Activated CD8-positive, alpha-beta memory T cell treated with anti-CD3 and anti-CD28 coated beads, Interleukin-2, amount 50 U/mL, for 48 hours (primary cell): ENCODE data around the gene ZNF362.

ENCODE experiments used
- DNase-seq: peaks from one replicate; pipeline ENCODE4 v3.0.0-alpha.2; 2020

The ZNF362 gene

DNA sequence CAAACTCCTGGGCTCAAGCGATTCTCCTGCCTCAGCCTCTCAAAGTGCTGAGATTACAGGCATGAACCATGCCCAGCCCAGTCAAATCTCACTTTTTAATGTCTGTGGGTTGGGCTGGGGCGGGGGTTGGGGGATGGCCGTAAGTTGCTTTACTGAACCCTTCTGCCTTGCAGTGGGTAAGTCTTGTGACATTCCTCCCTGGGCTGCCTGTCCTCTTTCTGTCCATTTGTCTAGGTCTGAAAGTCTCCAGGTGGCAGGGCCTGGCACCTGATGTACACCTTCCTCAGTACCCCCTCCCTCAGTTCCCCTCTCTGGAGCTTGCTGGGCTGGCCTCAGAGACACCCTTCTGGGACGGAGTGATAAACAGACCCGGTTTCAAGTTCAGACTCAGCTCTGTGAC is 13.3 kb downstream of the ZNF362 start:
- no peak for DNase-seq

- DNase-seq = no peak
These were observed 14.1 kb downstream of the ZNF362 start for GRCh38 chr1:33270379-33270778.

- DNase-seq = no peak
These were observed 14.6 kb downstream of the ZNF362 start for GRCh38 chr1:33270808-33271465.

- no peak for DNase-seq
These were observed 15.6 kb downstream of the ZNF362 start for GRCh38 chr1:33271666-33272505.

GRCh38 chr1:33272509-33272908 is 16.2 kb downstream of the ZNF362 start:
- DNase-seq = no peak

DNA sequence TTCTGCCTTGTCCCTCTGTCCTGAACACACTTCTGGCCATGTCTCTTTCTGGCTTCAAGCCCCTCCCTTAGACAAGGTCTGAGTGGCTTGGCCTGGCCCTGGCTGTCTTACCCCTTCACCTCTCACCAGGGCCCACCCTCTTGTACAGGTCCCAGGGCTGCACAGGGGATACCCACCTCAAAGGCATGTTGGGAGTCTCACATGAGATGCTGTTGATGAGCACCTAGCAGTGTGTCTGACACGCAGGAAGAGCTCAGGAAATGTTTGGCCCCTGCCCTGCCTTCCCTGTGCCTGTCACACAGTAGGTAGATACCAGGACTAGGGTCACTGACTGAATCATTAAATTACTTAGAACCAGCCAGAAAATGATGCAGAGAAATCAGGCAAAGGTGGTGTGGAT is 16.6 kb downstream of the ZNF362 start:
- no peak for DNase-seq

DNA sequence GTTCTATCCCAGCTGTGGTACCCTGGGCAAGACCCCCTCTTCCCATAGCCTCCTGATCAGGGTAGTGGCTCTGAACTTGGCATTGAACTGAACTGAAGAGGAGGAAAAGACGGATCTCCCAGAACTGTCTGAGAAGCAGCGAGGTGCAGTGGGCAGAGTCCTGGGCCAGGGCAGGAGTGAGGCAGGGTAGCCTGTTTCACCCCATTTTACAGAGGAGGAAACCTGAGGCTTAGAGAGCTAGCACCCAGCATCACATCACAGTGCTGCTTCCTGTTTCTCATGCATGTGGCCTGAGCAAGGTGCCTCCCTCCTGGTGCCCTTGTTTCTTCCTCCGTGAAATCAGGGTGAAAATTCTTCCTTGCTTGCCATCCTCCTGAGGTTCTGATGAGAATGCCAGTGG is 17.1 kb downstream of the ZNF362 start:
- no peak for DNase-seq

GRCh38 chr1:33273961-33274371 is 17.7 kb downstream of the ZNF362 start:
- DNase-seq = no peak

GRCh38 chr1:33274446-33274845 is 18.2 kb downstream of the ZNF362 start:
- DNase-seq = no peak

GRCh38 chr1:33275195-33275594 is 18.9 kb downstream of the ZNF362 start:
- DNase-seq = no peak

GRCh38 chr1:33275706-33276572 is 19.6 kb downstream of the ZNF362 start:
- no peak for DNase-seq

DNA sequence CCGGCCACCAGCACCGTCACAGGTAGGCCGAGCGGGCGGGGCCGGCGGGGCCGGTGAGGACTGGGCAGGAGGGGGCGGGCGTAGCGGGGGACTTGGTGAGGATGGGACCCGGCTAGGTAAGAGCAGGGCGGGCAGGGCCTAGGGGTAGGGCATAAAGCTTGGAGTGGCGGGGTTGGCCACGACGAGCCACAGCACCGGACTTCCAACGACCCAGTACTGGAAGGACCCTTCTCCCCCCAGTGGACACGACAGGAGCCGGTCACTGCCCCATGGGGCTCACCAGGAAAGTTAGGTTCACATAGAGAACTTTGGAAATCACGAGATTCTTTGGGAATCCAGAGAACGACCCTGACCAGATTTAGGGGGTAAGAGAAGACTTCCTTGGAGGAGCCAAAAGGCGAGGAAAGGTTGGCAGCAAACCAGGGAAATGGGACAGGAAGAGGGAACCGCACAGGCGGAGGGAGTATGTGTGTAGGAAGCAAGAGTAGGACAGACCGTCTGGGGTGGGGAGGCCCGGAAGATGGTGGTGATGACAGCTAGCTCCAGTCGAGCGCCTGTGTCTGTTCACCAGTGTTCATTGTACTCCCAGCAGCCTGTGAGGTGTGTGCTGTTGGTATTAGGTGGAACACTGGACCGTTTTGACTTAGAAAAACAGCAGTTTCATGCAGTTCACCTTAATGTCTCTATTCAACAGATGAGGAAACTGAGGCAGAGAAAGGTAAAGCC is 20.4 kb downstream of the ZNF362 start:
- no peak for DNase-seq

DNA sequence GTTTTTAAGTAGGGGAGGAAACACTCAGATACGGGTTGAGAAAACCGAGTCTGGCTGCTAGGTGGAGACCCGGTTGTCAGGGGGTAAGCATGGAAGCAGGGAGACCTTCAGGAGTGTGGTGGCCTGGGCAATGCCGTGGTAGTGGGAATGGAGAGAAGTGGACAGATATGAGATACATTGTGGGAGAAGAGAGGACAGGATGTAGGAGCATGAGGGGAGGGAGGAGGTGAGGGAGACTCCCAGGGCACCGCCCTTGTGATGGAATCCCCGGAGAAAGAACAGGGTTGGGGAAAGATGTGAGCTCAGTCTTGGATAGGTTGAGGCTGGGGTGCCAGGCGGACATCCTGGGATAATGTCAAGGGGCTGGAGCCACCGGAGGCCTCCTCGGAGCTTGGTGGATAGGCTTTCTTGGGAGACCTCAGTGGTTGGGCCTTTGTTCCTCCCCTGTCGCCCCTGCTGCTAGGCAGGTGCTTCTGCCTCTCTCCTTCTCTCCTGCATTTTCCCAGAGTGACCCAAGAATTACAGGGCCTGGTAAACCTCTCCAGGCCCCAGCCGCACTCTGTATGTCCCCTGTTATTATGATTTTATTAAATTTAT is 21.3 kb downstream of the ZNF362 start:
- DNase-seq = no peak

DNA sequence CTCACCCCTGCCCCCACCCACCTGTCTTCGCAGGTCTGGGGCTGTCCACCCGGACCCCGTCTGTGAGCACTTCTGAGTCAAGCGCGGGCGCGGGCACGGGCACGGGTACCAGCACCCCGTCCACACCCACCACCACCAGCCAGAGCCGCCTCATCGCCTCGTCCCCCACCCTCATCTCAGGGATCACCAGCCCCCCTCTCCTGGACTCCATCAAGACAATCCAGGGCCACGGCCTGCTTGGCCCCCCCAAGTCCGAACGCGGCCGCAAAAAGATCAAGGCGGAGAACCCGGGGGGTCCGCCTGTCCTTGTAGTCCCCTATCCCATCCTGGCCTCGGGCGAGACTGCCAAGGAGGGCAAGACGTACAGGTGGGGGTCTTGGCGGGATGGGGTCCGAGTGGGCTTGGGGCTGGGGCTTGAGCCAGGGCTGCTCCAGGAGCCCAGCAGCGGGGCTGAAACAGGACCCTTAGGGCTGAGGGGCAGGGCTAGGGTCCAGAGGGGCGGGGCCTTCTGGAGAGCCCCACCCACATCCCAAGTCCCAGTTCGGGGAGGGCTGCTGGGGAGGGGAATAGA is 23.9 kb downstream of the ZNF362 start:
- DNase-seq = no peak

DNA sequence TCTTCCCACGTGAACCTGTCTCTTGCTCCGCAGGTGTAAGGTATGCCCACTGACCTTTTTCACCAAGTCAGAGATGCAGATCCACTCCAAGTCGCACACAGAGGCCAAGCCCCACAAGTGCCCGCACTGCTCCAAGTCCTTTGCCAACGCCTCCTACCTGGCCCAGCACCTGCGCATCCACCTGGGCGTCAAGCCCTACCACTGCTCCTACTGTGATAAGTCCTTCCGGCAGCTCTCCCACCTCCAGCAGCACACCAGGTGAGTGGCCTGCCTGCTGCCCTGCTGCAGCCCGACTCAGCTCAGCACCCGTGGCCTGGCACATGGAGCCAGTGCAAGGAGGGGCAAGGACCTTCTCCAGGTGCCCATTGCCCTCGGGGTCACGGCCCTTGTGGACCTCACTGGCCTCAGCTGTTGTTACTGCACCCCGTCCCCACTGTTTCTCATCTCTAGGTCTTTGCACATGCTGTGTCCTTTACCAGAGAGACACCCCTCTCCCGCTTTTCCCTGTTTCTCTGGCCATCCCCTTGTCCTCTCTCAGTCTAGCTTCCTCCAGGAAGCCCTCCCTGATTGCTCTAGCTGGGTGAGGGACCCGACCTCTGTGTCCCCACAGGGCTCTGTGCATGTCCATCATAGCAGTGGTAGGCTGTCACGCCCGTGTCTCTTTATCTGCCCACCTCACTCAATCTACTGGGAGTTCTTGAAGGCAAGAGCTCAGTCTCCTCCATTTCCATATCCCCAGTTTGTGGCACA is 25.4 kb downstream of the ZNF362 start:
- DNase-seq = no peak

GRCh38 chr1:33282791-33283190 is 26.5 kb downstream of the ZNF362 start:
- DNase-seq = no peak

DNA sequence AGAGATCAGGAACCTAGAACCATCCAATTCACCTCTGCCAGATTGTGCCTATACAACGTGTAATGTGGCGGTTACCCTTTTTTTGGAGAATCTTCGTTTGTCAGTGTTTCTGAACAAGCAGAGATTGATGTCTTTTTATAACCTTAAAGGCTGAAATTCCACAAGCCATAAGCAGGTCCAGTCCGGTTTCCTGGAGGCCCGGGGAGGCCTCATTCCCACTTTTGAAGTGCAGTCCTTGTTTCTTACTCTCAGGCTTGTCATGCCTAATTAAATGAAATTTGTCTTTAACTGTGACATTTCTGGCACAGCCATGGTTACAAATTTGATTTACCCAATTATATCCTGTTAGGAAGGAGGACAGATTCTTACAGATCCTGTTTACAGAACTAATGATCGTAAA is 27.8 kb downstream of the ZNF362 start:
- no peak for DNase-seq

DNA sequence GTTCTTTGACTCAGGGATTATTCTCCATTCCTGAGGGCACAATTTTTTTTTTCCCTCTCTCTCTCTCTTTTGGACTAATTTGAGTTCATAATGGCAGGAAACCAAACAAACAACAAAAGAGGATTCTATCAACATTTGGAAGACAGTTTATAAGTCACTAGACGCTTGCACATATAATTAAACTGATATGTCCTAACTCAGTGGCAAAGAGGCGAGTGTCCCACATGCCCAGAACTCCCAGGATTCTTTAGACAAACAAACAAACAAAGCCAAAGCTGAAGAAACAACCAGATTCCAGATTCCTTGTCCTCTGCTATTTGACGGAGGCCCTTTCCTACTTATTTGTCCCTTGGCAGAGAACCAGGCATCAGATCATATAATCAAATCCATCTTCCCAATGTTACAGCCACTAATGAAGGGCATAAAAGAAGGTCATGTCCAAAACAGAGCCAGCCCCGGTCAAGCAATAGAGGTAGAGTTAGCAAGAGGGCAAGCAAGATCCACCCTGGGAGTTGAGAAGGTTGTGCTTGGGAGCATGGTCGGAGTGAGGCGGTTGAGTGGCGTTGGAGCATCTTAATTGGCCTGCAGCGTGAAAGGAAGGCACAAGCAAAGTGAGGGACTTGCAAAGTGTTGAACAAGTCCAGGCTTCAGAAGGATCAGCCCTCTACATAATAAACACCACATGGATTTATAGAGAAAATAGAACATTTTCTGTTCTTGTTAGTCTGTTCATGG is 30.3 kb downstream of the ZNF362 start:
- DNase-seq = no peak

- no peak for DNase-seq
These were observed 31.0 kb downstream of the ZNF362 start for GRCh38 chr1:33287317-33287716.
